Measurements from ENCODE around the gene ACAP3.

The ACAP3 gene

DNA sequence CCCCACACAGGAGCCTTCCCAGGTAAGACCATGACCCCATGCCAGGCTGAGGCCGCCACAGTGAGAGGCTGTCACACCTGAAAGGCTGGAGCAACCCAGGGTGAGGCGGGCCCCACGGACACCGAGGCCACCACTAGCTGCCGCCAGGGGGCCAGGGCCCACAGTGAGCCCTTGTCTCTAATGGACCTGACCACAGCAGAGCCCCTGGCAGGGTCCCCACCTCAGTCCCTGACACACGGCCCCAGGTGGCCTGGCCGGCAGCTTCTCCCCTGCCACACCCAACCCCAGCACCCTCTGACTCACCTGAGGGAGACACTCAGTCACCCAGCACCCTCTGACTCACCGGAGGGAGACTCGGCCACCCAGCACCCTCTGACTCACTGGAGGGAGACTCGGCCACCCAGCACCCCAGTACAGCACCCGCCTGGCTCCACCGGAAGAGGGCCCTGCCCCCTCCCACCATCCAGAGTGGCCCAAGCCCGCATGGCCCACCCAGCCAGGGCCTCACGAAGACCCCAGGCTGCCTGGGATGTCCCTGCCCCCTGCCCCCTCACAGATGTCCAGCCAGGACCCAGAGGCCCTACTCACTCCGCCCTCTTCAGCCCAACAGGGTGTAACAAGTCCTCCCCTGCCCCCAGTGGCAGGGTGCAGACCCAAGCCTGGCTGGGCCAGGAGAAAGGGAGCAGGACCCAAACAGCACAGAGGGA is 37.1 kb upstream of the ACAP3 start:
- peak; percentile 30 for DNase-seq (ENCODE audit: low spot score)

DNA sequence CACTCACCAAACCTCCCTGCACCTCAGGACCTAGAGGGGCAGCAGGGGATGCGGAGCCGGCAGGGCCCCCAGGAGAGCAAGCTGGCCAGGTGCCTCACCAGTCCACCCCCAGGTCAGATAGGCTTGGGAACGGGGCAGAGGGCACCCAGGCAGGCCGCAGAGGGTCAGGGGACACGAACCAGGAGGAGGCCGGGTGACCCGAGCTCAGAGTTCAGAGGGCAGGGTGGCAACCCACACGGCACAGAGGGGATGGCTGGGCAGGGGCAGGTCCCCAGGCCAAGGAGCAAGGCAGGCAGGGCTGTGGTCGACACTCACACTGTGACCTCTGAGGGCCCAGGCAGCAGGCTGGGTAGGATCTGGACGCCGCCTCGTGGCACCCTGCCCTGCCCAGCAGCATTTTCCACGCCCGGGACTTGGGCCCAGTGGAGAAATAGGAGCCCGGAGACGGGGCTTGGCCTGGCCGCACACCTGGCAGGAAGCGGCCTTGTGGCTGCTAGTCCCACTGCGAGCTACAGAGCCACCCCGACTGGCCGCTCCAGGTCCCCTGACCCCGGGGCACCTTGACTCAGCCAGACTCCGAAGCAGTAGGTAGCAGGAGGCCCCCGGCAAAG is 36.2 kb upstream of the ACAP3 start:
- no peak for DNase-seq (ENCODE audit: low spot score)

DNA sequence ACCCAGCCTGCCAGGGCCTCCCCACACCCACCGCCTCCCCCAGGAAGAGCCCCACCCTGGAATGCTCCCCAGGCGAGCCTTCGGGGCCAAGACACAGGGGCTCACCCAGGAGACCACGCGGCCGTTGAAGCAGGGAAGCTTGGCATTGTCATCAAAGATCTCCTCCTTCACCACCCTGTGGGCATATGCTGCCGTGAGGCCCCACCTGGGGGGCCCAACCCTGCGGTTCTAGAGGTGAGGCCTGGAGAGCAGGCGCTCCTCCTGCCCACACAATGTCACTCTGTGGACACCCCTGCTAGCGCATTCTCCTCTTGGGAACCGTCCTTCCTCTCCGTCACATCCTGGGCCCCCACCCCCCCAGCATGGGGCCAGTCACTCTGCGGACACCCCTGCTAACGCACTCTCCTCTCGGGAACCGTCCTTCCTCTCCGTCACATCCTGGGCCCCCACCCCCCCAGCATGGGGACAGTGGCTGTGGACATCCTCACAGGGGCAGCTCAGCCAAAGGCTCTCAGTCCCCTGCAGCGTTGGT is 34.9 kb upstream of the ACAP3 start:
- DNase-seq (ENCODE audit: low spot score): no peak

DNA sequence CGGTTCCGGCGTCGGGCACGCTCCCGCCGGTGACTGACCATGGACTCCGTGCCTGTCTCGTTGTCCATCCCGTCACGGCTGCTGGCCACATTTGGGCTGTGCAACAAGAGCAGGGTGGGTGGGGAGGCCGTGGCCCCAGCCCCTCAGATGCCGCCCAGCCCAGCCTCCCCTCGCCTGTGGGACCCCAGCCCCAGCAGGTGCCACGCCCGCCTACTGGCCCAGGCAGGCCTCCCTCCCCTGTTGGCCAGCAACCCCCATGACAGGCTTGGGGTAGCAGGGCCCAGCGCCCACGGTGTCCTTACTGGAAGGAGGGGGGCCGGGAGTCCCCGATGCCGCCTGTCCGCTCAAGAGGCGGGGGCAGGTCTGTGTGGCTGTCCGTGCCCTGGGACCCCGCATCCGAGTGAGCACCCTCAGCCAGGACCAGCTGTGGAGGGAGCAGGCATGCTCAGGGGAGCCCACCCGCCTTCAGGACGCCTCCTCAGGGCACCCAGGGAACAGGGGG is 34.4 kb upstream of the ACAP3 start:
- DNase-seq (ENCODE audit: low spot score): no peak

DNA sequence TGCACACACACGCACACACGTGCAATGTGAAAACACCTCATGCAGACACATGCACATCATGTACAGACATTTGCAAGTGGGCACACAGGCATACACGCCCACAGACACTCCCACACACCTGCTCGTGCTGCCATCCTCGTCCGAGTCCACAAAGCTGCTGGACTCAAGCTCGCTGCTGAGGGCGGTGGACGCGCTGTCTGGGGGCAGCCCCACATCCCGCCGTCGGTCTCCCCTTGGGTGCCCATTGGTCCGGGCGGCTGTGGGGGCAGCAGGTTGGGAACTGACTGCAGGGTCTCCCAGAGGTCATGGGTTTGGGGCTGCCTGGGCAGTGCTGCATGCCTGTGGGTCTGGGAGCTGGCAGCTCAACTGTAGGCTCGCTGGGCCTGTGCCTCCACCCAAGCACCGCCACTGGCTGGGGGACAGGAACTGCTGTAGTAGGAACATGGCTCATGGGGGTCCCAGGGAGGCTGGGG is 33.9 kb upstream of the ACAP3 start:
- DNase-seq (ENCODE audit: low spot score): no peak

DNA sequence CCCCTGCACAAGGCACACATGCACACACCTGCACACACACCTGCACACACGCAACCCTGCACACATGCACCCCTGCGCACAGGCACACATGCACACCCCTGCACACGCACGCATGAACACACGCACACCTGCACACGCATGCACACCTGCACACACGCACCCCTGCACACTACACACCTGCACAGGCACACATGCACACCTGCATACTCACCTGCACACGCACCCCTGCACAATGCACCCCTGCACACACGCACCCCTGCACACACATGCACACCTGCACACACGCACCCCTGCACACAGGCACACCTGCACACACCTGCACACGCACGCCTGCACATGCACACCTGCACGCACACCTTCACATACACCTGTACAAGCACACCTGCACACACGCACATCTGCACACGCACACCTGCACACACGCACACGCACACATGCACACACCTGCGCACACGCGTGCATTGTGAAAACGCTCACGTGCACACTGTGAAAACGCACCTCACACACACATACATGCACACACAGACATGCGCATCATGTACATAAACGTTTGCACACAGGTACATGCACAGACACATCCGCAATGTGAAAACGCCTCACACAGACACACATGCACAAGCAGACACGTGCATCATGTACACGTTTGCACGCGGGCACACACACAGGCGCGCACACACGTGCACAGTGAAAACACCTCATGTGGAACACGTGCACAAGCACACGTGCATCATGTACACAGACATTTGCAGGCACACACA is 33.2 kb upstream of the ACAP3 start:
- no peak for DNase-seq (ENCODE audit: low spot score)

DNA sequence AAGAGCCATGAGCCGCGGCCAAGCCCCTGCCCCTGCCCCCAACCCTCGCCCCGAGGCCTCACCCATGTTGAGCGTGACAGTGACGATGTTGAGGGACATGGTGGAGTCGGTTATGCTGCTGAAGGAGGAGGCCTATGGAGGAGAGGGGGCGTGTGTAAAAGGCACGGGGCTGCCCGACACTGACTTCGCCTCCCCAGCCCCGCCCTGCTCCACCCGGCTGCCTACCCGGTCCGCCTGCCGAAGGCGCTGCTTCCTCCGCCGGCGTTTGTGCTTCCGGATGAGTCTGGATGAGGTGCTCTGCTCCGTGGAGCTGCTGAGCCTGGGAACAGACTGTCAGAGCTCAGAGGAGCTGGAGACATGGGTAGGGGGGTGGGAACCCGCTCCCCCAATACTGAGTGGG is 32.5 kb upstream of the ACAP3 start:
- no peak for DNase-seq (ENCODE audit: low spot score)

DNA sequence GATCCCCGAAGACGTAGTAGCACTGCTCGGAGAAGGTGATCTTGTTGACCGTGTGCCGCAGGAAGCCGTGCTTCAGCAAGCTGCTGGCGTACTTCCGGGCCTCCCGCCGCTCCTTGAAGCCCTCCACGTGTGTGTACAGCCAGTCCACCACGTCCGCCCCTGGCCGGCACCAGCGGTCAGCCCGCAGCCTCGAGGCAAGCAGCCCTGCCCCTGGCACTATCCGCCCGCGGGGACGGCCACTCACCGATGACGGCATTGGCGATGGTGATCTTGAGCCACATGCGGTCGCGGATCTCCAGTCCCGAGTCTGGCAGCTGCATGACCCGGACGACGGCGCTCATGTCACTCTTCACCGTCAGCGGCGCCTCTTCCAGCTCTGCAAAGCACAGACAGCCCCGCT is 30.5 kb upstream of the ACAP3 start:
- DNase-seq (ENCODE audit: low spot score): no peak

DNA sequence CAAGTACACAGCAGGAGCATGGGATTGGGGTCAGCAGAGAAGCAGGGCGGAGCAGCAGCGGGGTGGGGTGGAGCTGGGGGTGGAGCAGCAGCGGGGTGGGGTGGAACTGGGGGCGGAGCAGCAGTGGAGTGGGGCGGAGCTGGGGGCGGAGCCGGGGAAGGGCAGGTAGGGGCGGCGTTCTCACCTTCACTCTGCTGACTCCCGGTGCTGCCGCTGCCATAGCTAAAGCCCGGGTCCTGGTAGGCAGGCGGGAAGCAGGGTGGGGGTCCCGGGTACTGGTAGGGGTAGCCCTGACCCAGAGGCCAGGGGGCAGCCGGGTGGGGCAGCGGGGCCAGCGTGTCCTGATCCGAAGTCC is 30.0 kb upstream of the ACAP3 start:
- DNase-seq (ENCODE audit: low spot score): no peak

DNA sequence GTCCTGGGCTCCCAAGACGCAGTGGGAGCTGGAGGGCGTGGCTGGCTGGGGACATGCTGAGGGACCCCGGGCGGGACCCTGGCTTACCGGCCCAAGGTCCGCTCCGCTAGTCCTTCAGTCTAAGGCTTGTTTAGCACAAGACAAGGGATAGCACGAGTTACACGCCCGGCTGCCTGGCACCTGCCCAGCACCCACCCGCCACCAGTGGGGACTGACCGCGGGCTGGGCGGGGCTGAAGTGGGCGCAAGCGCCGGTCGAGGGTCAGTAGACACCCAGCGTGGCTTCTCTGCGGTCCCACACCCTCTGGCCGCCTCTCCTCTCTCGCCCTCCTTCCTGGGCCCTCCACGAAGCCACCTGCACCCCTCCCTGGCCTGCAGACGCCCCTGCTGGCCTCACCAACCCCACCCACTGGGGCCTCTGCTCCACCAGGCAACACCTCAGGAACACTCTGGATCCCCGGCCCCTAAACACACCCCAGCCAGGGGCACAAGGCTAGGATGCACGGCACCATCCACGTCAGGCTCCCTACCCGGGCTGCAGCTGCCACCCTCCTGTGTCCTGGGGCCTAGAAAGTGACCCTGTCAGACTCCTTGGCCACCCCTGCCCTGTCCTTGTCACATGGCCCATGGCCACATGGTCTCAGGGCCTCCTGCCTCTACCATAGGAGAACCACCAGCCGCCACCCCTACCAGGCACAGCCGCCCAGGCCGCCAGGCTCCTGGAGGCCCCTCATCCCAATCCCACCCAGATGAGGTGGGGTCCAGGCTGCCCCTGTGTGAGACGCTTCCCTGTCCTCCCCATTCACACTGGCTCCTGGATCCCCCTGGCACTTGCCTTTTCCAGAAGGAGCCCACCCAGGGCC is 29.4 kb upstream of the ACAP3 start:
- no peak for DNase-seq (ENCODE audit: low spot score)

DNA sequence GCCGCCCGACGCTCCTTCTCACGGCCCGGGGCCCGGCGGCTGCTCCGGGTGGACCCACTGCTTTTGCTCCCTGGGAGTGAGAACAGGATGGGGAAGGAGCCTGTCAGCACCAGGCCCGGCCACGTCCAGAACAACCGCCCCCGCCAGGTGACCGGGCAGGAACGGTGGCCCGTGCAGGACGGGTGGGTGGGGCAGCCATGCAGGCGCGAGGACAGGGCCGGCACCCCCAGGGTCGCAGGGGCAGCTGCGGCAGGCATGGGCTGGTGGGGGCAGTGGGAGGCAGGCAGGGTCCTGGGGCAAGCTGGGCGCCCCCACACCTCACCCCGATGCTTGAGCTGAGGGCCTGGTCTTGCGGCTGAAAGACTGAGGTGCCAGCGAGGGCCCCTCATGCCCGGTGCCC is 28.7 kb upstream of the ACAP3 start:
- no peak for DNase-seq (ENCODE audit: low spot score)

DNA sequence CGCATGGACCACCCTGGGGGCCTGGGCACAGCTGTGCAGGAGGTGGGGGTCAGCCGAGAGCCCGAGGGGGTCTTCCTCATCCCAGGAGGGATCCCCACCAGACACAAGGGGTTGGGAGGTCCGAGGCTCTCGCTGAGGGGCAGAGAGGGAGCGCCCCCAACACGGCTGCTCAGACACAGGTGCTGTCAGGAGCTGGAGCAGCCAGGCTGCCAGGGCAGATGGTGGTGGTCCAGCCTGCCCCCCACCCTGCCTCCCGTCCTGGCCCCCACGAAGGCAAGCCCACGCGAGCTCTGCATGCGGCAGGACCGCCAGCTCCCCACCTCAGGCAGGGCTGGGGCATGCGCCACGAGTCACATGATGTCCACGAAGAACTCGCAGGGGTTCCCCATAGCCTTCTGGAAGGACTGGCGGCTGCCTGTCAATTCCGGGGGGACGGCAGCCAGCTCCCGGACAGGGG is 28.1 kb upstream of the ACAP3 start:
- no peak for DNase-seq (ENCODE audit: low spot score)

DNA sequence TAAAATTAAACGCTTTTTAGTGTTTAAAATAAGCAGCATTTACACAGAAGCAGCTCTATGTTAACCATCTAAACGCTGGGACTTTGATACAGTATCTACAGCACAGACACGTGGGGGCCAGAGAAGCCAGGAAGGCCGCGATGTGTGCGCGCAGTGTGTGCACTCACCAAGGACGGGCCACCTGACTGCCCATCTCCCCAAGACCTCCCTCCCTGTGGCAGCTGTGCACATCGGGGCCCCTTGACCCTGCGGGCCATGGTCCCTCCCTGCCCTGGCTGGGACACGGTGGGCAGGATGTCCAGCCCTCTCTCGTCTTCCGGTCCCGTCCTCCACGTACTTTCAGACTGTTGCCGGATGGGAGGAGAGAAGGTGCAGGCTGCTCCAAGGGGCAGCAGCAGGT is 27.6 kb upstream of the ACAP3 start:
- no peak for DNase-seq (ENCODE audit: low spot score)

DNA sequence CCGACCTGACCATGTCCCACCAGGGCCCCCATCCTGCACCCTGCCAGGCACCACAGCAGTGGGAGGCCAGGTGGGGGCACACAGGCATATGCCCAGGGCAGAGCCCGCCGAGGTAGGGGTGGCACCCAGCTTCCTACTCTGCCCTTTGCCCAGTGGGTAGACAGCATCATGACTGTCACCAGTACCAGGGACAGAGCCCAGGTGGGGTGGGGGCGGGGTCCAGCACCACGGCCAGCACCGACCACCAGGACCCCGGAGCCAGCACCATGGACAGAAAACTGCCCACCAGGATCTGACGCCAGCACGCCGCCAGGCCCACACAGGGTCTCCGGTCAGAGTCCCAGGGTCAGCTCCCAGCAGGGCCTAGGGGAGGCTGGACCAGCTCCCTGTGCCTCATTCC is 27.1 kb upstream of the ACAP3 start:
- no peak for DNase-seq (ENCODE audit: low spot score)

DNA sequence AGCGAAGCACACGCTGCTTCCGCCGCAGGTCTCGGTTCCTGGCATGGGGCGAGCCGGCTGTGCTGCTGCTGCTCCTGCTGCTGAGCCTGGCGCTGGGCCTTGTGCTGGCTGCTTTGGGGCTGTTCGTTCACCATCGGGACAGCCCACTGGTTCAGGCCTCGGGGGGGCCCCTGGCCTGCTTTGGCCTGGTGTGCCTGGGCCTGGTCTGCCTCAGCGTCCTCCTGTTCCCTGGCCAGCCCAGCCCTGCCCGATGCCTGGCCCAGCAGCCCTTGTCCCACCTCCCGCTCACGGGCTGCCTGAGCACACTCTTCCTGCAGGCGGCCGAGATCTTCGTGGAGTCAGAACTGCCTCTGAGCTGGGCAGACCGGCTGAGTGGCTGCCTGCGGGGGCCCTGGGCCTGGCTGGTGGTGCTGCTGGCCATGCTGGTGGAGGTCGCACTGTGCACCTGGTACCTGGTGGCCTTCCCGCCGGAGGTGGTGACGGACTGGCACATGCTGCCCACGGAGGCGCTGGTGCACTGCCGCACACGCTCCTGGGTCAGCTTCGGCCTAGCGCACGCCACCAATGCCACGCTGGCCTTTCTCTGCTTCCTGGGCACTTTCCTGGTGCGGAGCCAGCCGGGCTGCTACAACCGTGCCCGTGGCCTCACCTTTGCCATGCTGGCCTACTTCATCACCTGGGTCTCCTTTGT is 26.0 kb upstream of the ACAP3 start:
- no peak for DNase-seq (ENCODE audit: low spot score)

DNA sequence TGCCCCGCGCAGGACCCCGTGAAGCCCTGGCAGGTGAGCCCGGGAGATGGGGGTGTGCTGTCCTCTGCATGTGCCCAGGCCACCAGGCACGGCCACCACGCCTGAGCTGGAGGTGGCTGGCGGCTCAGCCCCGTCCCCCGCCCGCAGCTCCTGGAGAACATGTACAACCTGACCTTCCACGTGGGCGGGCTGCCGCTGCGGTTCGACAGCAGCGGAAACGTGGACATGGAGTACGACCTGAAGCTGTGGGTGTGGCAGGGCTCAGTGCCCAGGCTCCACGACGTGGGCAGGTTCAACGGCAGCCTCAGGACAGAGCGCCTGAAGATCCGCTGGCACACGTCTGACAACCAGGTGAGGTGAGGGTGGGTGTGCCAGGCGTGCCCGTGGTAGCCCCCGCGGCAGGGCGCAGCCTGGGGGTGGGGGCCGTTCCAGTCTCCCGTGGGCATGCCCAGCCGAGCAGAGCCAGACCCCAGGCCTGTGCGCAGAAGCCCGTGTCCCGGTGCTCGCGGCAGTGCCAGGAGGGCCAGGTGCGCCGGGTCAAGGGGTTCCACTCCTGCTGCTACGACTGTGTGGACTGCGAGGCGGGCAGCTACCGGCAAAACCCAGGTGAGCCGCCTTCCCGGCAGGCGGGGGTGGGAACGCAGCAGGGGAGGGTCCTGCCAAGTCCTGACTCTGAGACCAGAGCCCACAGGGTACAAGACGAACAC is 25.2 kb upstream of the ACAP3 start:
- DNase-seq (ENCODE audit: low spot score): no peak

DNA sequence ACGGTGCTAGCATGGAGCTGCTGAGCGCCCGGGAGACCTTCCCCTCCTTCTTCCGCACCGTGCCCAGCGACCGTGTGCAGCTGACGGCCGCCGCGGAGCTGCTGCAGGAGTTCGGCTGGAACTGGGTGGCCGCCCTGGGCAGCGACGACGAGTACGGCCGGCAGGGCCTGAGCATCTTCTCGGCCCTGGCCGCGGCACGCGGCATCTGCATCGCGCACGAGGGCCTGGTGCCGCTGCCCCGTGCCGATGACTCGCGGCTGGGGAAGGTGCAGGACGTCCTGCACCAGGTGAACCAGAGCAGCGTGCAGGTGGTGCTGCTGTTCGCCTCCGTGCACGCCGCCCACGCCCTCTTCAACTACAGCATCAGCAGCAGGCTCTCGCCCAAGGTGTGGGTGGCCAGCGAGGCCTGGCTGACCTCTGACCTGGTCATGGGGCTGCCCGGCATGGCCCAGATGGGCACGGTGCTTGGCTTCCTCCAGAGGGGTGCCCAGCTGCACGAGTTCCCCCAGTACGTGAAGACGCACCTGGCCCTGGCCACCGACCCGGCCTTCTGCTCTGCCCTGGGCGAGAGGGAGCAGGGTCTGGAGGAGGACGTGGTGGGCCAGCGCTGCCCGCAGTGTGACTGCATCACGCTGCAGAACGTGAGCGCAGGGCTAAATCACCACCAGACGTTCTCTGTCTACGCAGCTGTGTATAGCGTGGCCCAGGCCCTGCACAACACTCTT is 24.5 kb upstream of the ACAP3 start:
- DNase-seq (ENCODE audit: low spot score): no peak

DNA sequence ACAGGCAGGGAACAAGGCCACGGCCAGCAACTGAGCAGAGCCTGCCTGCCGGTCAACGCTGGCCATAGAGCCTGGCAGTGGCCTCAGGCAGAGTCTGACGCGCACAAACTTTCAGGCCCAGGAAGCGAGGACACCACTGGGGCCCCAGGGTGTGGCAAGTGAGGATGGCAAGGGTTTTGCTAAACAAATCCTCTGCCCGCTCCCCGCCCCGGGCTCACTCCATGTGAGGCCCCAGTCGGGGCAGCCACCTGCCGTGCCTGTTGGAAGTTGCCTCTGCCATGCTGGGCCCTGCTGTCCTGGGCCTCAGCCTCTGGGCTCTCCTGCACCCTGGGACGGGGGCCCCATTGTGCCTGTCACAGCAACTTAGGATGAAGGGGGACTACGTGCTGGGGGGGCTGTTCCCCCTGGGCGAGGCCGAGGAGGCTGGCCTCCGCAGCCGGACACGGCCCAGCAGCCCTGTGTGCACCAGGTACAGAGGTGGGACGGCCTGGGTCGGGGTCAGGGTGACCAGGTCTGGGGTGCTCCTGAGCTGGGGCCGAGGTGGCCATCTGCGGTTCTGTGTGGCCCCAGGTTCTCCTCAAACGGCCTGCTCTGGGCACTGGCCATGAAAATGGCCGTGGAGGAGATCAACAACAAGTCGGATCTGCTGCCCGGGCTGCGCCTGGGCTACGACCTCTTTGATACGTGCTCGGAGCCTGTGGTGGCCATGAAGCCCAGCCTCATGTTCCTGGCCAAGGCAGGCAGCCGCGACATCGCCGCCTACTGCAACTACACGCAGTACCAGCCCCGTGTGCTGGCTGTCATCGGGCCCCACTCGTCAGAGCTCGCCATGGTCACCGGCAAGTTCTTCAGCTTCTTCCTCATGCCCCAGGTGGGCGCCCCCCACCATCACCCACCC is 23.6 kb upstream of the ACAP3 start, which contains the start of gene TAS1R3:
TSS of gene TAS1R3 (plus strand) at position 213 of the 898 bp plus-strand sequence. CDS start at position 279, 66 bp downstream.
- no peak for DNase-seq (ENCODE audit: low spot score)
